Measurements from ENCODE around the gene SYNE3. TPM values are rescaled to one million over a fixed set of nuclear protein-coding genes. Genes with fewer than 3 reads are reported as not detected.

The SYNE3 gene
- total RNA-seq, 4 donors from 2014 or later = 46.9 to 109 (median 88.6) TPM

GRCh38 chr14:95504135-95505029 lies 12.1 kb downstream of the SYNE3 start:
- ATAC-seq (ENCODE audit: low FRiP score) (no peak), DNase-seq (ENCODE audit: low spot score) (no peak)
- TF ChIP-seq CTCF (IDR thresholded peaks at IDR 0.05) = no peak

DNA sequence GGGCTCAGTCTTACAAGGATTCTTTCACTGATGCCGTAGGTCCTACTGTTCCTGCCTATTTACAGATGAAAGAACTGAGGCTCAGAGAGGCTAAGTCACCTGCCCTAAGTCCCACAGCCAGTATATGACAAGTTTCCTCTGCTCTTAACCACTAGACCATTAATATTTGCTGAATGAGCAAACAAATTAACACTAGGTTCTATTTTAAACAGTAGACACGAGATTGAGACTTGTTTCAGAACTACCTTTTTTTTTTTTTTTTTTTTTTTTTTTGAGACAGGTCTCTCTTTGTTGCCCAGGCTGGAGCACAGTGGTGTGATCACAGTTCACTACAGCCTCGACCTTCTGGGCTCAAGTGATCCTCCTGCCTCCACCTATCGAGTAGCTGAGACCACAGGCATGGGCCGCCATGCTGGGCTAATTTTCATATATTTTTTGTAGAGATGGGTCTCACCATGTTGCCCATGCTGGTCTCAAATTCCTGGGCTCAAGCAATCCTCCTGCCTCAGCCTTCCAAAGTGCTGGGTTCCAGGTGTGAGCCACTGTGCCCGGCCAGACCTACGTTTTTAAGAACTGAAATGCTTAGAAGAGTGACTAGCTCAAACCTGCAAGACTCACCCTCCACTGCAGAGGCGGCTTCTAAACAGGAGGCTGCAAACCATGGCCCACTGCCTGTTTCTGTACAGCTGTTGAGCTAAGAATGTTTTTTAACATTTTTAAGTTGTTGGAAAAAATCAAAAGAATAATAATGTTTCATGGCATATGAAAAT lies 12.9 kb downstream of the SYNE3 start:
- ATAC-seq (ENCODE audit: low FRiP score) = no peak
- TF ChIP-seq CTCF (IDR thresholded peaks at IDR 0.05) = no peak
- DNase-seq (ENCODE audit: low spot score) = no peak

- no peak for DNase-seq (ENCODE audit: low spot score)
These were observed 14.0 kb downstream of the SYNE3 start for GRCh38 chr14:95502381-95502950.

GRCh38 chr14:95500772-95501401 lies 15.6 kb downstream of the SYNE3 start:
- ATAC-seq (ENCODE audit: low FRiP score) (no peak), DNase-seq (ENCODE audit: low spot score) (no peak)
- TF ChIP-seq CTCF (IDR thresholded peaks at IDR 0.05) = no peak

More at GRCh38 chr14:95502381-95502950, 14.0 kb downstream of the SYNE3 start:
- ATAC-seq (ENCODE audit: low FRiP score) = no peak
- no peak for TF ChIP-seq CTCF (IDR thresholded peaks at IDR 0.05)

GRCh38 chr14:95500201-95500681 lies 16.2 kb downstream of the SYNE3 start:
- DNase-seq (ENCODE audit: low spot score) = no peak

More at GRCh38 chr14:95500201-95500681, 16.2 kb downstream of the SYNE3 start:
- no peak for ATAC-seq (ENCODE audit: low FRiP score)
- no peak for TF ChIP-seq CTCF (IDR thresholded peaks at IDR 0.05)

Data from omental fat pad (tissue), 4 donors.